NCI-H1436 (cell line): ENCODE measurements around the gene ZNF470.
A peak's percentile ranks its signal among the peaks of the same experiment; 100 is the strongest.

Experiments used
- DNase-seq: peaks from one replicate; lab custom pipeline; 2025; lab: John Stamatoyannopoulos, UW

ZNF470 gene

DNA sequence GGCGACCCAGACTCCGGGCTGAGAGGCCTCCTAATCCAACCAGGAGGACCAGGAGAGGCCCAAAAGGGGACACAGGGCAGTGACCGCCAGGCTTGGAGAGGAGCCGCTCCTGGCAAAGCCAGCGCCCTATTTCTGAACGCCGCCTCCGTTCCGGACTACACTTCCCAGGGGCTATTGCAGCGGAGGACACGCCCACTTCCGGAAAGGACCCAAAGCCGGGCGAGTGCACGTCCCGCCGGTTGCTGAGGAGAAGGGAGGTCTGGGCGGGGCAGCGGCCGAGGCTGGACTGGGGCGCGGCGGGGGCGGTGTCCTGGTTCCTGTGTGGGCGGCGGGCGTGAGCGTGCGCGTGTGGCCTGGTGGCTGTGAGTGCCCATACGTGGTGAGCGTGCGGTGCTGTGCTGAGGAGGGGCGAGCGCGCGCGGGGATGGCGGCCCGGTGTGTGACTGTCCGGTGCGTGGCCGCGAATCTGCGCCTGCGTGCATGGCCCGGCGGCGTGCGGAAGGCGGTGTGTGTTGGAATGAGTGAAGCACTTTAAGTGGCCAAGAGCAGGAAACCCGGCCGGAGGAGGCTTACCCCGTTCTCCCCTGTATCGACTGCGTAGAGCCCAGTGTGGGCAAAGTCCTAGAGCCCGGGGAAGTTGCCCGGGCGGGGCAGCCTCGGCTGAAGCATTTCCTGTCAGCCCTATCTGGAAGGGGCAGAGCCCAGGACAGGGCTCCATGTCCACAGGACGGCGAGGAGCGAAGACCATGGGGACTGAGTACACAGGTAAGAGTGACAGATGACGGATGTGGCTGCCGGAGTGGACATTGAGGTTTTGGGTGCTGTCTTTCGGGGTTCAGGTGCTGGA is at the start of gene ZNF470:
Gene ZNF470 (plus strand): TSS at position 195 of the 847 bp plus-strand sequence. CDS start 2,844 bp downstream, outside the sequence.
- peak; percentile 92 for DNase-seq

DNA sequence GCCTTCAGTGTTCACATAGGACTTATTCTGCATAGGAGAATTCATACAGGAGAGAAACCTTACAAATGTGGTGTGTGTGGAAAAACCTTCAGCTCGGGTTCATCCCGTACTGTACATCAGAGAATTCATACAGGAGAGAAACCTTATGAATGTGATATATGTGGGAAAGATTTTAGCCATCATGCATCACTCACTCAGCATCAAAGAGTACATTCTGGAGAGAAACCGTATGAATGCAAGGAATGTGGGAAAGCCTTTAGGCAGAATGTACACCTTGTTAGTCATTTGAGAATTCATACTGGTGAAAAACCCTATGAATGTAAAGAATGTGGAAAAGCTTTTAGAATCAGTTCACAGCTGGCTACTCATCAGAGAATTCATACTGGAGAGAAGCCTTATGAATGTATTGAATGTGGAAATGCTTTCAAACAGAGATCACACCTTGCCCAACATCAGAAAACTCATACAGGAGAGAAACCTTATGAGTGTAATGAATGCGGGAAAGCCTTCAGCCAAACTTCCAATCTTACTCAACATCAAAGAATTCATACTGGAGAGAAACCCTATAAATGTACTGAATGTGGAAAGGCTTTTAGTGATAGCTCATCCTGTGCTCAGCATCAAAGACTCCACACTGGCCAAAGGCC is 41.9 kb upstream of the ZNF470 start:
- no peak for DNase-seq

DNA sequence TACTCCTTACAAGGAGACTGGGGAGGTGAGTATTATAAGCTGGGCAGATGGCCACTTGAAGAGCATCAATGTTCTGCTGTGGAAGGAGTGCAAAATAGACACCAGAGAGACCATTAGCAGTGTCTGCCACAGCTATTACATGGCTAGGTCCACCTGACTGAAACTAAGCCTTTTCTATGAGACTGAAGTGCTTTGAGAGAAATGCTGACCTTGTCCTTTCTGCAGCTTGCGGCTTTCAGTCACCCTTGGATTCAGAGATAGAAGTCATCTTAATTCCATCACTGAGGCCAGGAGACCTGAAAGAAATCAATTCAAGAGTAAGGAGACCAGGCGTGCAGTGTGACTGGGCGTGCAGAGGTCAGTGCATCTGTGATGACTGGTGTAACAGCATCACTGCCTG is 29.8 kb upstream of the ZNF470 start:
- no peak for DNase-seq

DNA sequence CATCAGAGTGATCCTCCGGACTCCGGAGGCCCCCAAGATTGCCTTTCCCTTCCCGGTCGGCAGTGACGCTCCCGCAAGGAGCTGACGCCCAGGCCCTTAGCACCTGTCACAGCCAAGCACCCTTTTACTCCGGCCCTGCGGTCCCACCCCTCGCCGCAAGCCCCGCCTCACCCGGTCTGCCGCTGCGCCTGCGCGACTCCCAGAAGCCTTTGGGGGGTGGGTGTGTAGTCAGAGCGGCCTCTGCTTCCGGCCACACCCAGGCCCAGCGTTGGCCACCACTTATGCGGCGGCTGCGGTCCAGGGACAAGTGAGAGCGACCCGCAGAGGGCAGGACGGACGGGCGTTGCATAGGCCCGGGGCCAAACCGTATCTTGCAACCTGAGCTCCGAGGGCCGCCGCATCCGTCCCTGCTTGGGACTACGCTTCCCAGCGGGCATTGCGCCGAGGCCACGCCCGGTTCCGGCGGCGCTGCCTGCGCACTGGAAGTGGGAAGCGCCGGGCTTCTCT is 29.0 kb upstream of the ZNF470 start:
- DNase-seq = peak; percentile 93

DNA sequence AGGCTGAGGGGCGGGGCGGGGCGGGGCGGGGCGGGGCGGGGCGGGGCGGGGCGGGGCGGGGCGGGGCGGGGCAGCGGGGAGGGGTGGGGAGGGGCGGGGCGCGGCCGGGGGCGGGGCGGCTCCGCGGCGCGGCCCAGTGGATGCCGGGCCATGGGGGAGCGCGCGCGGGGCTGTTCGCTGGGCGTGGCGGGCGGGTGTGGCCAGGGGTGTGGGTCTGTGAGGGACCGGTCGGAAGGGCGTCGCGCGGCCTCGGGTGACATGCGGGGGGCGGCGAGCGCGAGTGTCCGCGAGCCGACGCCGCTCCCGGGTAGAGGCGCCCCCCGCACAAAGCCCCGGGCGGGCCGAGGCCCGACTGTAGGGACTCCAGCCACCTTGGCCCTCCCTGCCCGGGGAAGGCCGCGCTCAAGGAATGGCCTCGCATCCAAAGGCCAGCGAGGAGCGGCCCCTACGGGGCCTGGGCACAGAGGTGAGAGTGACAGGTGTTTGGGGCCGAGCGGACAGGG is 28.5 kb upstream of the ZNF470 start, which contains the start of gene ZFP28:
Gene ZFP28 (plus strand): TSS at position 188 of the 503 bp plus-strand sequence. CDS start 71 bp downstream, at position 259.
- peak; percentile 88 for DNase-seq

DNA sequence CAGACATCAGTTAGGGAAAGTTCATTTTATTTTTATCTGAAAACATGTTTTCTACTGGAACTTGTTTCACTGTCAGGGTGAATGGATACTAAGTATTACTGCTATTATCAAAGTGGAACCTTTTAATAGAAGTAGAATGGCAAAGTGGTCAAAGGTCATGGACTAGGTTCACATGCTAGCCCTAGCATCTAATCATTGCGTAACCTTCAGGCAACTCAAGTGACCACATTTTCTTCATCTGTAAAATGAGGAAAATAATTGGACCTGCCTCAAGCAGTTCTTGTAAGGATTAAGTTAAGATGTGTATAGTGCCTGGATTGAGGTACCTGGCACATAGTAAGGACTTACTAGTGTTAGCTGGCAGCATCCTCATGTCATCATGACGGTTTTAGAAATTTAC is 23.5 kb upstream of the ZNF470 start:
- DNase-seq = no peak

DNA sequence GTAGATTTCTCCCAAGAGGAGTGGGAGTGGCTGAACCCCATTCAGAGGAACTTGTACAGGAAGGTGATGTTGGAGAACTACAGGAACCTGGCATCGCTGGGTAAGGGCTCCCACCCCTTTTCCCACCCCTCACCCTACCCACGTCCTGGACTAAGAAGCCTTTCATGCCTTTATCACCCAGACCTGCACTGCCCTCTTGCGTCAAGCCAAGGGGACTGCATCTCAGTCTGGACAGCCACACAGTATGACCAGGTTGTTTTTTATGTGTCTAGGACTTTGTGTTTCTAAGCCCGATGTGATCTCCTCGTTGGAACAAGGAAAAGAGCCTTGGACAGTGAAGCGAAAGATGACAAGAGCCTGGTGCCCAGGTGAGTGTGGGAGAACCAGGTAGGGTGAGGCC is 19.7 kb upstream of the ZNF470 start:
- no peak for DNase-seq

DNA sequence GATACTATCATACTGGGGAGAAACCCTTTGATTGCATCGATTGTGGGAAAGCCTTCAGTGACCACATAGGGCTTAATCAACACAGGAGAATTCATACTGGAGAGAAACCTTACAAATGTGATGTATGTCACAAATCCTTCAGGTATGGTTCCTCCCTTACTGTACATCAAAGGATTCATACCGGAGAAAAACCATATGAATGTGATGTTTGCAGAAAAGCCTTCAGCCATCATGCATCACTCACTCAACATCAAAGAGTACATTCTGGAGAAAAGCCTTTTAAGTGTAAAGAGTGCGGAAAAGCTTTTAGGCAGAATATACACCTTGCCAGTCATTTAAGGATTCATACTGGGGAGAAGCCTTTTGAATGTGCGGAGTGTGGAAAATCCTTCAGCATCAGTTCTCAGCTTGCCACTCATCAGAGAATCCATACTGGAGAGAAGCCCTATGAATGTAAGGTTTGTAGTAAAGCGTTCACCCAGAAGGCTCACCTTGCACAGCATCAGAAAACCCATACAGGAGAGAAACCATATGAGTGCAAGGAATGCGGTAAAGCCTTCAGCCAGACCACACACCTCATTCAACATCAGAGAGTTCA is 12.9 kb upstream of the ZNF470 start:
- no peak for DNase-seq

DNA sequence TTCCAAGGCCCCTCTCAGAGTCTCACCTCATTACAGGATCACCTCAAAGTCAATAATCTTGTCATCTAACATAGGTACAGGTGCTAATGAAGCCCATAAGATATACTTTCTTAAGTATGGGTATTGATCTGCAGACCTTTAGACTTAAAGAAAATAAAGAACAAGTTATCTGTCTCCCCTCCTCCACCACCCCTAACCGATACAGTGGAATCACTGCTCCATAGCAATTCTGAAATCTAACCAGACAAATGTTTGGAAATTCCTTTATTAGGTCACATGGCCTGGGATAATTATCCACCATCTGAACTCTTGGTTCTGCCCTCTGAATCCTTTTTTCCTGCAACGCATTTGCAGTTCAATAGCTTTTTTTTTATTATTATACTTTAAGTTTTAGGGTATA is 4.5 kb upstream of the ZNF470 start:
- no peak for DNase-seq

DNA sequence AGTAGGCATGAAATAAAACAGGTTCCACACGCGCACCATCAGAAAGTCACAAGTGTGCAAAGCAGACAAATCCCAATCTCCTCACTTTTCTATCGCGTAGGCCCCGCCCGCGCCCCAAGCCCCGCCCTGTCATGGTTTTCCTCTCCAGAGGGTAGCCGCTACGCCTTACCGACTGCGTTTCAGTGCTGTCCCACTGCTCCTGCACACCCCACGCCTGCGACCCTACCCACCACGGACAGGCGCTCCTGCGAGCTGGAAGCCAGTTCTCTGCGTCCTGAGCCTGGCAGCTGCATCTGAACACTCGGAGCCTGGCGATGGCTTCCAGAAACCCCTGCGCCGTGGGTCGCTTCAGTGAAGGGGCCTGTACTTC is 379 bp upstream of the ZNF470 start:
- DNase-seq = no peak

DNA sequence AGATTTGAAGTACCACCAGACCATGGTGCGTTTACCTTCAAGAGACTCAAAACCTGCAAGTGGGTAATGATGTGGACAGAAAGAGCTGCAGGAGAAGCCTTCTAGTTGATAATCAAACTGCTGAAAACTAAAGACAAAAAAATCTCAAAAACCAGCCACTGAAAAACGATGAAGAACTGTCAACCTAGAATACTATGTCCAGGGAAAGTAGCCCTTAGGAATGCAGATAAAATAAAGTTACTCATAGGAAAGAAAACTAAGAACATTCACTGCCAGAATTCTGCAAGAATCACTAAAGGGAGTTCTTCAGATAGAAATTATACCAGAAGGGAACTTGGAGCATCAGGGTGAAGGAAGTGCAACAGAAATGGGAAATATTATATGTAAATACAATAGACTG is 5.3 kb downstream of the ZNF470 start:
- DNase-seq = no peak

DNA sequence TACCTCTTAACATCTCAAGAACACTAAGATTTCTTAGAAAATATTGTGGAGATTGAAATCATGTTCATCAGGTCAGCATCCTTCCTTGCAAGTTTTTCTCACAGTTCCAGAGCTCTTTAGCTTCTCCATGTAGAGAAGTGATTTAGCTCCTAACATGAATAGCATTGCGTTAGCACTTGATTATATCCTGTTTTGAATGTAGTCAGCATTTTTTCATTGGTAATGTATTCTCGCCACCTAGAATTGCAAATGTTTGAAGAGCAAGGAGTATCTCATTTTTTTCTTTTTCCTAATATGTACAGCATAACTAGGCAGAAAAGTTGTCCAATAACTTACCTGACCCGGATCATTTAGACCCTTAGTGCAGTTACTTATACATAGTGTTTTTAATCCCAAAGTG is 6.6 kb downstream of the ZNF470 start:
- DNase-seq = no peak

DNA sequence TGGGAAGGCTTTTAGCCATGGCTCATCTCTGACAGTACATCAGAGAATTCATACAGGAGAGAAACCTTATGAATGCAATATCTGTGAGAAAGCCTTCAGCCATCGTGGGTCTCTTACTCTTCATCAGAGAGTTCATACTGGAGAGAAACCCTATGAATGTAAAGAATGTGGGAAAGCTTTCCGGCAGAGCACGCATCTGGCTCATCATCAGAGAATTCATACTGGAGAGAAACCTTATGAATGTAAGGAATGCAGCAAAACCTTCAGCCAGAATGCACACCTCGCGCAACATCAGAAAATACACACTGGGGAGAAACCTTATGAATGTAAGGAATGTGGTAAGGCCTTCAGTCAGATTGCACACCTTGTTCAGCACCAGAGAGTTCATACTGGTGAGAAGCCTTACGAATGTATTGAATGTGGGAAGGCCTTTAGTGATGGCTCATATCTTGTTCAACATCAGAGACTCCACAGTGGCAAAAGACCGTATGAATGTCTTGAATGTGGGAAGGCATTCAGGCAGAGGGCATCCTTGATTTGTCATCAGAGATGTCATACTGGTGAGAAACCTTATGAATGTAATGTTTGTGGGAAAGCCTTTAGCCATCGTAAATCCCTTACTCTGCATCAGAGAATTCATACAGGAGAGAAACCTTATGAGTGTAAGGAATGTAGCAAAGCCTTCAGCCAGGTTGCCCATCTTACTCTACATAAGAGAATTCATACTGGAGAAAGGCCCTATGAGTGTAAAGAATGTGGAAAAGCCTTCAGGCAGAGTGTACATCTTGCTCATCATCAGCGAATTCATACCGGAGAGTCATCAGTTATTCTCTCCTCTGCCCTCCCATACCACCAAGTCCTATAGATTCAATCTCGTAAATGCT is 10.7 kb downstream of the ZNF470 start:
- DNase-seq = no peak

DNA sequence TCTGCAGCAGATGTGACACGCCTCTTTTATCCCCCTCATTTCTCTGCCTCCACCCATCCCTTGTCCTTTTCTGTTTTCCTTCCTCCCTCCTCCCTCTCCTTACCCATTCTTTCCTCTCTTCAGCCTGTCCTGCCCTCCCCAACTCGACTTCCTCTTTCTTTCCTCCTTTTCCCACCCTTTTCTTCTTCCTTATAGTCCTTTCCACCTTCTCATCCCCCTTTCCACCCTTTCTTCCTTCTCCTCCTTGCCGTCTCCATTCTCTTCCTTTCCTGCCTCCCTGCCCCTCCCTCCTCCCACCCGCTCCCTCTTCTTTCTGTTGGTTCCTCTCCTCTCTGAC is 27.1 kb downstream of the ZNF470 start:
- DNase-seq = no peak

DNA sequence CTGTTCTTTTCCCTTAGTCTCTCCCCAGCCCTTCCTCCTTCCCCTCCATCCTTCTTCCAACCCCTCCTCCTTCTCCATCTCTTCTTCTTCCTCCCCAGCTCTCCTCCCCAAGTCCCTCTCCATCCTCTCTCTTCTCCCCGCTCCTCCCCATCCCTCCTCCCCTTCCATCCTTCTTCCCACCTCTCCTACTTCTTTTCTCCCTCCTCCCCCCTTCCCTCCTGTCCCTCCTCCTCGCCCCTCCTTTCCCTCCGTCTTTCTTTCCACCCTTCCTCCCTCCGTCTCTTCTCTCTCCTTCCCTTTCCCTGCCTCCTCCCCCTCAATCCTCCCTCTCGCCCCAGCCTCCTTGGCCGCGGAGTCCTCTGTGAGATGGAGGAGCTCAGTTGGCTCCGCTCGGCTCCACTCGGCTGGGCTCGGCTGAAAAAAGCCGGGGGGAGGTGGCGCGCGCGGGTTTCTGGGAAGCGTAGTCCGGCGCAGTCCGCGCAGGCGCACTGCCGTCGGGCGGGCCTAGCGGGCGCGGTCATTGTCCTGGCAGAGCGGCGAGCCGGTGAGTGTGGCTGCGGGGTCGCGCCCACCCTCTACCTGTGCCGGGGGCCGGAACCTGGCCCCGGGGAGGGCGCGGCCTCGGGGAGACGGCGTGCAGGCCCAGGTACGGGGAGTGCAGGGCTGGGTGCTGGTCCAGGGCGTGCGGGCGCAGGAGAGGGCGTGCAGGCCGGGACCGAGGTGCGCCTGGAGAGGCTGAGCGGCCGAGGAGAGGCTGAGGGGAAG is 27.7 kb downstream of the ZNF470 start, which contains the start of gene ZNF71:
Gene ZNF71 (plus strand): TSS at position 520 of the 765 bp plus-strand sequence. CDS start 6,257 bp downstream, outside the sequence.
- DNase-seq = peak; percentile 86

DNA sequence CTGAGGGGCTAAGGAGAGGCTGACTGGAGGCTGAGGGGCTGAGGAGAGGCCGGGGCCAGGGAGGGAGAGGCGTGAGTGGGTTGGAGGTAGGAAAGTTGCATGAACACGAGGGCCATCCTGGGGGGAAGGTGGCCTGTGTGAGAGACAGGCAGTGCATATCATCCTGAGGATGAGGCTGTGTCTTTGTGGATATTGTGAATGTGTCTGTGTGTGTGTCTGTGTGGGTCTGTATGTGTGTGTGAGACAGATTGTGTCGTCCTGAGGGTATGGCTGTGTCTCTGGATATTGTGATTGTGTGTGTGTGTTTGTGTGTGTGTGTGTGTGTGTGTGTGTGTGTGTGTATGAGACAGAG is 28.3 kb downstream of the ZNF470 start:
- no peak for DNase-seq

DNA sequence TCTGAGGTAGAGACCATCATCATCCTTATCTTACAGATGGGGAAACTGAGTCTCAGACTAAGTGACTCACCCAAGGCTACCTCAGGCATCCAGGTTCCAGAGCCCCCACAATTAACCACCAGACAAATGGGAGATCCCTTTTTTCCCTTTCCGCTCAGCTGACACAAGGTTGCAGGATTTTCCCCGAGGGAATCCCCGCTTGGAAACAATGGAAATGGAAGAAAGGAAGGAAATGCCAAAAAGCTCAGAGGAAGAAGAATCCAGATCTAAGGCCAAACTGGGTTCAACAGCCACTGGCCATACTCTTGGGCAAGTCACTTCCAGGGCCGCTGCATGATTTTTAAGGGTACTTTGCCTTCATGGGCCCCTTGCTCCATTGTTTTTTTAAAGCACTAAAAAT is 29.4 kb downstream of the ZNF470 start:
- no peak for DNase-seq

DNA sequence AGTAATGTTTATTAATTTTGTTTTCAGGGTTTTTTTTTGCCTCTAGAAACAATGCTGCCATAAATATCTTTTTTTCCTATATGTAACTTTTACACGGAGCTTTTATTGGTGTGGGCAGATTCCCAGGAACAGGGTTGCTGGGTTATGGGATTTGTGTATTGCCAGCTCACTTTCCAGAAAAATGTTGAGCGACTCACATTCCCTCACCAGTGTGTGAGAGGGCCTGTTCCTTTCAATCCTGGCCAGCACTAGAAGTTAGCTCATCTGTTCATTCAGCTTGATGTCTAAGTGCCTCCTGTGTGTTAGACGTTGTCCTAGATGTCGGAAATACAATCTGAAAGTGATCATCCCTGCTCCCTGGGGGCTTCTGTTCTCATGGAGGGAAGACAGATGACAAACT is 30.4 kb downstream of the ZNF470 start:
- DNase-seq = no peak

DNA sequence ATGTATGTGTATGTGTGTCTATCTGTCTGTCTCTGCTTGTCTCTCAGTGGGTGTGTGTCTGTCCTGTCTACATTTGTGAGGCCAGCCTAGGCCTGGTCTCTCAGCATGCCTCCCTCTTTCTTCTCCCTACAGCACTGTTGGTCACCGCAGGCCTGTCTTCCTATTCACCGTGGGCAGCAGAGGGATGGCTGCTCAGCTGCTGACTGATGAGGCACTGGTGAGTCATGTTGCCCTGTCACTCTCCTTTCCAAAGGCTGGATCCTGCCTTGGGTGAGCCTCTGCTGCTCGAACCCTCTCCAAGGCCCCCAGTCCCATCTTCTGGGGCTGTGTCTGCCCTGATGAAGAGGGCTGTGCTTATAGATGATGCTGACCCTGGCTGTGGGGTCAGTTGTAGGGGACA is 34.1 kb downstream of the ZNF470 start:
- DNase-seq = no peak

DNA sequence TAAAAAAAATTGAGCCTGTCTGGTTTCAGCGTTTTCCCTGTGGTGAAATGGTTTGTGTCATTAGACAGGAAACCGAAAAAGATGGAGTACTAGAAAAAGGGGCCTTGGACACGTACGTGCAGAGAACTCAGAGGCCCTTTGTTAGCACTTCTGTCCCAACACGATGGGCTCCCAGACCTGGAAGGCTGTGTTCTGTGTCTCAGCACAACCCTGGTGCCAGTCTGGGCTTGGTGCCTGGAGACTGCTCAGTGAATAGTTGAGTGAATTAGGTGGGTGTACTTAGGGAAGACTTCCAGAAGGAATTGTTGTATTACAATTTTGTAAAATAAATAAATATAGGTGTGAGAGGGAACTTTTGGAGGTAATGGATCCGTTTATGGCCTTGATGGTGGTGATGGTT is 36.6 kb downstream of the ZNF470 start:
- no peak for DNase-seq
